Limb (tissue), 2 donors: ENCODE measurements around the gene PGAM2.
"Not testable (repeated sequence)": the region's sequence is repeated elsewhere in the genome, so short reads cannot be mapped to it uniquely, and the experiment has no call there.

ENCODE experiments used
- DNase-seq, 2 donors: peaks; one replicate each; pipeline ENCODE4 v3.0.0-alpha.2; 2016; ENCODE audit errors: extremely low spot score in 2 of 2

The PGAM2 gene

DNA sequence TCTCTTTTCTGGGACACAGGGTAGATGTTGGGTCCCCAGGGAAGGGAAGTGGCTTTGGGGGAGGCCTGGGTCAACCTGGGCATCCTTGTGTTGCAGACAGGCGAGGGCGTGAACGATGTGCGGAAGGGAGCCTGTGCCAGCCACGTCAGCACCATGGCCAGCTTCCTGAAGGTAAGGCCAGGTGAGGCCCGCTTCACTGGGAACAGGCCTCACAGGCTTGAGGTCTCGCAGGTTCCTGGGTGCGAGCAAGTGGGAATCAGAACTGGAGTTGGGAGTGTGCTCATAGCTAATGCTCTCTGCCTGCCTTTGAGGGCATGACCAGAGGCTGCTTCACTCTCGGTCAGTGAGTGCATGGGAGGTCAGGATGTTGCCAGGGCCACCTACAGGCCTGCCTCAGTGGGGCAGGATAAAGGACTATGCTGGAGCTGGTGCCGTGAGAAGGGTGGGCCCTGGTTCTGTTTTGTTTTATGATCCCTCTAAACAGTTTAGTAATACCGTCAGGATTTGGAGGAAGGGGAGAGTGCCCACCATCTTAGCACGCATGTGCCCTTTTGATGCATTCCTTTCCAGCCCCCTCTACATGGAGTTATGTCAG, 12.5 kb downstream of the PGAM2 start:
- DNase-seq, result peak in 1 of 2 donors; percentile 17

DNA sequence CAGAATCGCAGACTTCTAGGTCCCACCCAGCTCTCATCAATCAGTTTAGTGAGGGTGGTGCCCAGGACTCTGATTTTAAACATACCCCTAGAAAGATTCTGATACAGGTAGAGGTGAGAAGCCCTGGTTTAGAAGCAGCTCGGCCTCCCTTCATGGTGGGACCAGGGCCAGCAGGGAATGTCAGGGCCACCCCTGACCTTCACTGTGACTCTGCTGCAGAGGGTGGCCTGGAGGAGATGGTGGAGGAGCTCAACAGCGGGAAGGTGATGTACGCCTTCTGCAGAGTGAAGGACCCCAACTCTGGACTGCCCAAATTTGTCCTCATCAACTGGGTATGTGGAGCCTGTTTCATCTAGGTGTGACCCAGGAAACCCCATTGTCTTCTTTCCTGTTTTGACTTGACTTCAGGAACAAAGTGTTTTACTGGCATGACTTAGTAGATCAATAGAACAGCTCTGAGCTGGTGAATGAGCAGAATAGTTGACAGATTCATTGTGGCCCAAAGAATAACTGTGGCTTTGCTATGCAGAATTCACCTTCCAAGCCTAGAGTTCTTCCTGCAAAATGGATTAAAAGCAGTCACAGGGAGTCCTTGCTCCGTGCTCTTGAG, 13.7 kb downstream of the PGAM2 start:
- no peak for DNase-seq

DNA sequence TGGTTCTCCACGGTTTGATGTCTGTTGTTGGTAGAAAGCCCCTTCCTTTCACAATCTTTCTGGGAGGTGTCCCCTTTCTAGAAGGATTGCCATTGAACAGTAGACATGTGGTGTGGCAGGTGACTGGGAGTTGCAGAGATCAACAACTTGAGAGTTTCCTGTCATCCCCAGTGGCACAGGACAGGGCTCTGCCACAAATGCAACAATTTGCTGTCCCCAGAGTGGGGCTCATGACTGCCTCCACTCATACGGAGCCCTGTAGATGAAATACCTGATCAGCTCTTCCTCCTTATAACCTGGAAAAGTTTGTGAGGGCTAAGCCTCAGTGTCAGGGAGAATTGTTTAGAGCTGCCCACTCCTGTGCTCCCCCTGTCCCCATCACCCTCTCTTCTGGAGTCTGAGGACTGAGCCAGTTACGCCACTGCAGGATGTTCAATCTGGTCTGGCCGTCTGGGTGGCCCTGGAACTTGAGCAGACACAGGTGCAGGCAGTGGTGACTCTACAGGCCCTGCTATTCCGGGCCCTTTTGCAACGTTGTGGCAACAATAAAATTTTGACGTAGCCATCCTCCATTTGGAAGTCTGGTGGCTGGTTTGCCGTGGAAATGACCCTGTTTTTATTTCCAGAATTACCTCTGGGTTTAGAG, 14.3 kb downstream of the PGAM2 start:
- DNase-seq, result no peak

DNA sequence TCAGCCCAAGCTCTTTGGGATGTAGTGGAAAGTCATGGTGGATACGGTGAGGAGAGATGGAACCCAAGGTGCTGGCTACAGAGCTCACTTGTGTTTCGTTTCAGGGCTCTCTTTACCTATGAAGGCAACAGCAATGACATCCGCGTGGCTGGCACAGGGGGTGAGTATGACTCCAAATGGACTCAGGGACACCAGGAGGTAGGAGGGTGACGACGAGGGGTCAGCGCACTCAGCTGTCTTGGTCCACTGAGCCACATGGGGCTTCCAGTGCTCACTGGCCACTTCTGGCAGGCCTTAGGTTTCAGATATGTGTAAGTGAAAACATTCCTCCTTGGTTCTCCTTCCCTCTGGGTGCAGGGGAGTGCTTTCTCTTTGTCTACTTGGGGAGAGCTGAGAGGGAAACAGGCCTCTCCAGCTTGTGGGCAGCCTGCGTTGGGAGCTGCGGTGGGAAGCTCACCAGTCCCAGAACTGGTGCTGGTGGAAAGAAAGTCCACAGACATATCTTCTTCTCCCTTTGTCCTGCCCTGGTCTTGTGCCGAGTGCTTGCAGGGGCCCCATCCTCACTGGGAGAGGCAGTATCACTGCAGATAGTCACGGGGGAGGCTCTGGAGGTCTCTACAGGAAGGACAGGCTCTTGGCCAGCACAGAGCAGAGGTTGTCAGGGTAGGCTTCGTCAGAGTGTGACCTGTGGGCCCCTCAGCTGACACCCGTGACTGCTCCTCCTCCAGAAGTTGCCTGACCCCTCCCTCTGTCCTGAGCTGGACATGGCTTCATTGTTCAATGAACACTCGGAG, 15.0 kb downstream of the PGAM2 start:
- peak in 1 of 2 donors; percentile 13 for DNase-seq

DNA sequence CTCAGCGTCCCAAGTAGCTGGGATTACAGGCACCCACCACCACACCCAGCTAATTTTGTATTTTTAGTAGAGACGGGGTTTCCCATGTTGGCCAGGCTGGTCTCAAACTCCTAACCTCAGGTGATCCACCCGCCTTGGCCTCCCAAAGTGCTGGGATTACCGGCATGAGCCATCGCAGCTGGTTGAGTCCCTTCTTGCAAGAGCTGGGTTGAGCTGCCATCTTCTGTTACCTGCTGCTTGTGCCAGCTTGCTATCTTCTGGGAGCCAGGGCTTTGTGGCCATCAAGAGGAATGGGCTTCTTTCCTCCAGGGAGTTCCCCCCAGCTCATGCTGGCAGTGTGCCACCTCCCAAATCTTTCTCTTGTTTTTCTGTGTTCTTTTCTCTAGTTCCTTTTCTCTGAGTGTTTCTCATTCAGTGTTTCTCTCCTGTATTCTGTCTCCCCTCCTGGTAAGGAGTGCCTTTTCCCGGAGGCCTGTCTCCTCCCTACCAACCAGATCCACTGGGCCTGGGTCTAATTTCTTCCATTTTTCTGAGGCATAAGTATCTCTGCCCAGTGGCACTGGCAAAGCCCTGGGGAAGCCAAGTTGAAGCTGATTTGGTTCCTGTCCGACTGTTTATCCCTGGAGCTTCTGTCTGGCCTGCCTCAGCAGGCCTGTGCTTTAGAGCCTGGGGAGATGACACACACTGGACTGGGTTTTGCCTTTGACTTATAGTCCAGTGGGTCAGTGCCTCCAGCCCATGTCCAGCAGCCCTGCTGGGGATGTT, 17.2 kb downstream of the PGAM2 start:
- DNase-seq, result no peak

DNA sequence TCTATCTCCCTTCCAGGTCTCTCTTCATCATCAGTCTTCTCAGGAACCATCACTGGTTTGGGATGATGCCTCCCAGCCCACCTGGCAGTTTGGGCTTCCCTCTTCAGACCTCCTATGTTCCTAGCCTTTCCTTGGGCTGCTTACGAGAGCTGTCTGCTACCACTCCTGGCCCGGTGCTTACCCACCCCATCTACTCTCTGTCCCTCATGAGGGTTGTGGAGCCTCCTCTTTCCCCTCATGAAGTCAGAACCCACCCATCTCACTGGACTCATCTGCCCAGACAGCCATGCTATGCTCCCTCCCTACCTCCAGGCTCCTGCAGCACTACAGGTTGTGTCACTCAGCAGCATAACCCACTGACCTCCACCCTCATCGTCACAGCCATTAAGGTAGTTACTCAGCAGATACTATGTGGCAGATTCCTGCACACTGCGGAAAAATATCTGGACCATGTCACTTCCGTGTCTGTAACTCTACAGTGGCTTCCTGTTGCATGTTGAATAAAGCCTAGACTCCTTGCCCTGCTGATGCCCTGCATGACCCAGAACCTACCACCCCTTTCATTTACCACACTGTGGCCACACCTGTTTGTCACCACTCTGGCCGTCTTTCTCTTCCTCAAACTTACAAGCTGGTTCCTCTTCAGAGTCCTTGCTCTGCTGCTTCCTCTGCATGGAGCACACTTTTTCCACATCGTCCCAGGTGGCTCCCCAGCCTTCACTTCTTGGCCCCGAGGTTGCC, 18.9 kb downstream of the PGAM2 start:
- no peak for DNase-seq

DNA sequence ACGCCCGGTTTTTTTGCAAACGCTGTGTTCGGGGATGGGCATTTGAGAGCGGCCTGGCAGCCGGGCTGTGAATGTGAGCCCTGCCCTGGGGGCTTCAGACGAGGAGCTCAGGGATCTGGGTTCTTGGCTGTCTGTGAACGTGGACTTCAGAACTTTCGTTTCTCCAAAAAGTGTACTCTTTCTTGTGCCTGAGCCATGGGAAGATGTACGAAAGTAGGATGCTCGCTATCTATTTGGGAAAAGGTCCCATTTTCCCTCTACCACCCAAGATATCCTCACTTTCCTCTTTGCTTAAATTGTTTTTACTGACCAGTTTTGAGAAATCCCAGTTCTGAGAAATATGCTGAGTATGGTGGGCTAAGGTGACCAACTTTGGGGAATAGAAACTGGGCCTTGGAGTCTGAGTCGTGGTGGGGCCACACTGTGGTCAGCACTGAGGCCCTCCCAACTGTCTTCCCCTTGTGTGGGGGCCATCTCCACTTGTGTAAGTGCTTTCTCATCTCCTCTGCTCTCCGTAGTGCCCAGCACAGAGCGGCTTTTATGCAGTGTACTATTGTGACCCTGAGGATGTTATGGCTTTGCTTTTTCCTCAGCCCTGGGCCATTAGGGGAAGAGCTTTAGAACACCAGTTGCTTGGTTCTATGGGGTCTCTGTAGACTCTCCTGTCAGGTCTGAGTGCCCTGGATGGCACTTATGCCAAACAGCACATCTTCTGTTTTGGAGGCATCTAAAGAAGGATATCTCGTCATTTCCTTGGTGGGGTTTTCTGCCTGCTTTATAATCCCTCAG, 19.9 kb downstream of the PGAM2 start:
- no peak for DNase-seq

DNA sequence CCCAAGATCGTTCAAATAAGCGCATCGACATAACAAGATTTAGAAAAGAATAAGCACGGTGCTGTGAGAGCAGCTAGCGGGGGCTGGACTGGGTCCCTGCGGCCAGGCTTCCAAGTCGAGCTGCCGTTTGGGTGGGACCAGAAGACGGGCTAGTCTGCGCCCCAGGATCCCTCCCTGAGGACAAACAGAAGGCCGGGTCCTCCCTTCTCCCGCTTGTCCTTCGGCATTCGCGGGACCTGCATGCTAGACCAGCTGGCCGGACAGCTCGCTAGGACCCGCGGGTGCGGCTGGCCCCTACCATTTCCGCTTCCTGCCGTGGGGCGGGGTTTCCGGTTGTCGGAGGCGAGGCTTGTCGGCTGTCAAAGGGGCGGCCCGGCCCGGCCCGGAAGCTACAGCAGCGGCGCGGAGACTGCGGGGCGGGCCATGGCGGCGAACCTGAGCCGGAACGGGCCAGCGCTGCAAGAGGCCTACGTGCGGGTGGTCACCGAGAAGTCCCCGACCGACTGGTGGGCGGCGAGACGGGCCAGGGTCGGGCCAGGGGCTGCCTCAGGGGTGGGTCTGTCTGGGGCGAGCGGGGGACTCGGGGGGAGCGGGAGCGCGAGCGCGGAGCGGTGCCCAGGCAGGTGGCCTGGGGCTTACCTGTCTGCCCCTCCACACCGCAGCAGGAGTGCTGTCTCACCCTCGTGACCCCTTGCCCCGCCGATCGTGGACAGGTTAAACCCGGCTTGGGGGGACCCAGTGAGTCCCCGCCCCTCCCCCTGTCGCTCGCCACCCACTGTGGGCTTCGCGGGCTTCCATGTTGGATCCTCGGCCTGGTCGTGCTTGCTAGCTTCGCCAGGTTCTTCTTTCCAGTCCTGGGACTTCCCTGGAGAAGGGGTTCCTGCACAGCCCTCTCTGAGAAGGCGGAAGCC, 20.8 kb downstream of the PGAM2 start, which contains the start of gene DBNL:
Gene DBNL, plus strand, starts transcription at position 388 of the 911 bp plus-strand sequence. Its CDS starts 36 bp downstream, at position 424.
- peak; percentile 85 to 94 for DNase-seq

DNA sequence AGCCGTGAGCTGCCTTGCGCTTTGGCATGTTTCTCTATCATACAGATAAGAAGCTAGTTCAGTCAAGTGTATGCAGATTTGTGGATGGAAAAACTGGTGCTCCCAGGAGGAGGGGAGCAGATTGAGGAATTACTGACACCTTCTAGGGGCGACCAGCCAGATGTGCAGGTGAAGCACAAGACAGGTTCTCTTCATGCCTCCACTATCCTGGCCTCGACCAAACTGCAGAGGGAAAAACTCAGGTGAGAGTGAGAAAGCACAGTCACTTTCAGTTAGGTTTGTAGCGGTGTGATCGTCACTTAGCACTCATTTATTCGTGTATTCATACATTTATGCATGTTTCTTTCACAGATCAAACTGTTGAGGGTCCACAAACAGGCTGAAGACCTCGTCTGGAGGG, 21.5 kb downstream of the PGAM2 start:
- no peak for DNase-seq

DNA sequence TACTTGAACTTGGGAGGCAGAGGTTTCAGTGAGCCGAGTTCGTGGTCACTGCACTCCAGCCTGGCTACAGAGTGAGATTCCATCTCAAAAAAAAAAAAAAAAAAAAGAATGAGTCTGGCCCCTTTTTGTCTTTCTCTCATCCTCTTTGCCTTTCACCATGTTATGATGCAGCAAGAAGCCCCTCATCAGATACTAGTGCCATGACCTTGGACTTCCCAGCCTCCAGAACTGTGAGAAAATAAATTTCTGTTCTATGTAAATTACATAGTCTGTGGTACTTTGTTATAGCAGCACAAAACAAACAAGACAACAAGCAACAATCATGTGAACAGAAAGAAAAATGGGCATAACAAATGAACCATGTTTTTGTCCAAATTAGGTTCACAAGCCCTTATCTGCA, 23.1 kb downstream of the PGAM2 start:
- DNase-seq, result no peak

DNA sequence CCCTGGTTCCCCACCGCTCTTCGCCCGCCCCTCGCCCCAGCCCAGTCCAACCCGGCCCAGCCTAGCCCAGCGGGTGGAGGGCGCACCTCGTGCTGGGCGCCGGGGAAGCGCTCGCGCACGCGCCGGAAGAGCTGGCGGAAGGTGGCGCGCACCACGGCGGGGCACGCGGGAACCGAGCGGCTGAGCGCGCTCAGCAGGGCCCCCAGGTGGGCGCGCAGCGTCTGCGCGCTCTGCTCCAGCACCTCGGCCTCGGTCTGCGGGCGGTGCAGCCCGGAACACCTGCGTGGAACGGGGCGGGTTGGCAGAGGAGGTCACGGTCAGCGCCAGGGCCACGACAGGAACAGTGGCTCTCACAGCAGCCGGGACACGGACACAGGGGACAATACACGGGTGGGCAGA, 24.9 kb downstream of the PGAM2 start:
- DNase-seq, result peak in 1 of 2 donors; percentile 37

DNA sequence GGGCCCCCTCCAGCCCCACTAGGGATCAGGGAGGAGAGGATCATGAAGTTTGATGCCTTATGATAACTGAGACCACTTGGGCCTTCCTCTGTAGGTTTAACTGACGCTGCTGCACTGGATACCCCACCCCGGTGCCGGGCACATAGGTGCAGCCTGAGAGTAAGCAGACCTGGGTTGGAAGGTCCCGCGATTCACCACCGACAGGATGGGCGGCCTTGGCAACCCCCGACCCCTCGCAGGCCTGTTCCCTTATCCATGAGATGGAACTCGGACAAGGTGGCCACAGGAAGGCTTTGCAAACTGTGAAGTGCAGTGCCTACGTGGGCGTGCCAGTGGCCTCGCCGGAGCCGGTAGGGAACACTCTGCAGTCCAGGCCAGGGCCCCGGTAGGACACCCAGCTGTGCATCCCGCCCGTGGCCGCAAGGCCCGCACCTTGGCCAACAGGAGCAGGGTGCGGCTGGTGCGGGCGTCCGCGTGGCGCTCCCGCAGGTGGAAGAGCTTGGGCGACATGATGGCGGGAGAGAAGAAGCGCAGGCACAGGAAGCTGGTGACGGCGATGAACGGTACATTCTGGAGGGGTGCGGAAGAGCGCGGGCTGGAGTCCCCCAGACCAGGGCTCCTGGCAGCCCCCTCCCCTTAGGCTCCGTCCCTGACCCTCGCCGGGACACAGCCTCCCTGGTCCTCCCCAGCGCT, 25.4 kb downstream of the PGAM2 start:
- not testable (repeated sequence) for DNase-seq

DNA sequence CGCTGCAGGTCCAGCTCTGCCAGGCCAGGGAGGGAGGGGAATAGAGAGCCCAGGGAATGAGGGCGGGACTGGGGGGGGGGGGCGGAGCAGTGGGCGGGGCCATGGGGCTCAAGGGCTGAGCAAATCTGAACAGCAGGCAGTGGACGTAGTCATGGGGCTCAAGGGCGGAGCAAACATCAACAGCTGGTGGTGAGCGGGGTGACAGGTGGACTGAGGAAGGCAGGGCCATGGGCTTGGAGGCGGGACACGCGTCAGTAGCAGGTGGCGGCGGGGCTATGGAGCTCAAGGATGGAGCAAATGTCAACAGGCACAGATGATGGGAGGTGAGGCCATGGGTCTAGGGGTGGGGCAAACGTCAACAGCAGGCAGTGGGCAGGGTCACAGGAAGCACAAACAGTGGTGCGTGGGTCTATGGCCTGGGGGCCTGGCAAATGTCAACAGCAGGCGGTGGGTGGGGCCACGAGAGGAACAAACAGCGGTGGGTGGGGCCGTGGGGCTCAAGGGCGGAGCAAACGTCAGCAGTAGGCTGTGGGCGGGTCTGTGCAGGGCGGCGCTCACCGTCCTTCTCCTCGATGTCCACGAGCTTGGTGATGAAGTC, 26.3 kb downstream of the PGAM2 start:
- DNase-seq, result peak; percentile 40 to 80

DNA sequence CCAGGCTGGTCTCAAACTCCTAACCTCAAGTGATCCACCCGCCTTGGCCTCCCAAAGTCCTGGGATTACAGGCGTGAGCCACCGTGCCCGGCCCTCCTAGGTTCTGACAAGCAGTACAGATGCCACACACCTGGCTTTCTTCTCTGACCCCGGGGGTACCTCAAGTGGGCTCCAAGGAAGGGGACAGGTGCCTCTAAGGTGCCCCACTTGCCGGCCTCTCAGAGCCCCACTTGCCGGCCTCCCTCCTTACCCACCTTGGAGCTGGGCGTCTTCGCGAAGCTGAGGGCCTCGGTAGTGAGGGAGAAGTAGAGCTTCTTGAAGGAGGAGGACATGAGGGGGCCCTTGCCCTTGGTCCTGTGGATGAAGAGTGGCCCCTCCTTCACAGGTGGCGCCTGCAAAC, 26.8 kb downstream of the PGAM2 start:
- not testable (repeated sequence) for DNase-seq

DNA sequence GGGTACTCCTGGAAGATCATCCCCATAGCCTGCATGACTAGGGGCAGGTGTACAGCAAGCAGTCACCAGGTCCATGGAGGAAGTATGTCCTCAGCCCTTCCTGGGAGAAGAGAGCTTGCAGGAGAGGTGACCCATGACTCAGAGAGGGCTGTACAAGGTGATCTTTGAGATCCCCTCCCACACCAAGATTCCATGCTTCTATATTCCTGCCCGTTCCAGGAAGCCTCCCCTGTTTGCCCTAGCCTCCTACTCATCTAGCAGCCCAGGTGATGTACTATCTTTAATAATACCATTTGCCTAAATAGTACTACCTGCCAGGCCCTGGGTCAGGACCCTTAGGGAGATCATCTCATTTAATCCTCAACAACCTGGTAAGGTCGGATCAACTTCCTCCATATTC, 27.4 kb downstream of the PGAM2 start:
- DNase-seq, result not testable (repeated sequence)

DNA sequence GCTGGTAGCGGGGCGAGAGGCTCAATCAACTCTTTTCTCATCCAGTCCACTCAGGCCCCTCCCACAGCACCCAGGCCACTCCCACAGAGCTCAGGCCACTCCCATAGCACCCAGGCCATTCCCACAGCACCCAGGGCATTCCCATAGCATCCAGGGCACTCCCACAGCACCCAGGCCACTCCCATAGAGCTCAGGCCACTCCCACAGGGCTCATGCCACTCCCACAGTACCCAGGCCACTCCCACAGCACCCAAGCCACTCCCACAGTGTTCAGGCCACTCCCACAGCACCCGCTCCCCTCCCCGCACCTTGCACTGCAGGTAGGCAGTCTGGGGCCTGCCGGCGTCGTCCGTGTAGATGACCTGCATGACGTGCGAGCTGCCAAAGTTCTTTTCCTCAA, 29.0 kb downstream of the PGAM2 start:
- not testable (repeated sequence) for DNase-seq

DNA sequence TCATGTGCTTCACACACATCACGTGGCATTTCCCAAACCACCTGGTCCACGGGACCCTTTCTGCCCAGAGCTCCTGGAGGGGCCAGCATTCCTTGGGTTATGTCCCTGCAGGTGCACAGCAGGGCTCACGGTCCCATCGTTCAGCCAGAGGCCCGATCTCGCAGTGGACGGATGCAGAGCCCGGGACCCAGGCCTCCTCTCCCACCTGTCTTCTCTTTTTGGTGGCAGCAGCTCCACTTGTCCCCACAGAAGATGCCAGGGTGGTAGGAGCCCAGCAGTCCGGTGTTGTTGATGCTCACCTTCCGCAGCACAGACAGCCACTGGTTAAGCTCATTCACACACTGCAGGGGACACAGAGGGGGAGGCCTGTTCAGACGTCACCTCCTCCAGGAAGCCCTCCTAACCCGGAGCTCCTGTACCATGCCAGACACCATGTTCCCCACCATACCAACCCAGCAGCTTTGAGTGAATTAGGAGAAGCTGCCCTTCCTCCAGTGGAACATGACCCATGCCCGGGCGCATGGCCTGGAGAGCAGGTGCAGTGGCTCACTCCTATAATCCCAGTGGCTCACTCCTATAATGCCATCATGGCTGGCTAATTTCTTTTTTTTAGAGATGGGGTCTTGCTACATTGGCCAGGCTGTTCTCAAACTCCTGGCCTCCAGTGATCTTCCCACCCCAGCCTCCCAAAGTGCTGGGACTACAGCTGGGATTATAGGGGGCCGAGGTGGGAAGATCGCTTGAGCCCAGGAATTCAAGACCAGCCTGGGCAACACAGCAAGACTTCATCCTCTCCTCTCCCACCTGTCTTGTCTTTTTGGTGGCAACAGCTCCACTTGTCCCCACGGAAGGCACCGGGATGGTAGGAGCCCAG, 31.2 kb downstream of the PGAM2 start:
- DNase-seq, result not testable (repeated sequence)
